GM12864 (cell line): ENCODE measurements around the gene AOAH.
"Not testable (repeated sequence)": the region's sequence is repeated elsewhere in the genome, so short reads cannot be mapped to it uniquely, and the experiment has no call there.

ENCODE experiments used
- DNase-seq: peaks from one replicate; pipeline ENCODE4 v3.0.0-alpha.2; 2011; ENCODE audit warnings: low read depth
- H3K4me3 ChIP-seq: 2 replicates; pipeline ENCODE4 v1.5.1; 2011; ENCODE audit warnings: mild to moderate bottlenecking, low read depth, low read length, control low read depth
- TF ChIP-seq, protein P1 (sequence below): IDR thresholded peaks from 2 replicates; pipeline ENCODE4 v1.5.1; 2011; ENCODE audit warnings: low read depth, mild to moderate bottlenecking, moderate library complexity, low read length, control low read depth, inconsistent platforms; ENCODE audit errors: missing control alignments

AOAH gene

DNA sequence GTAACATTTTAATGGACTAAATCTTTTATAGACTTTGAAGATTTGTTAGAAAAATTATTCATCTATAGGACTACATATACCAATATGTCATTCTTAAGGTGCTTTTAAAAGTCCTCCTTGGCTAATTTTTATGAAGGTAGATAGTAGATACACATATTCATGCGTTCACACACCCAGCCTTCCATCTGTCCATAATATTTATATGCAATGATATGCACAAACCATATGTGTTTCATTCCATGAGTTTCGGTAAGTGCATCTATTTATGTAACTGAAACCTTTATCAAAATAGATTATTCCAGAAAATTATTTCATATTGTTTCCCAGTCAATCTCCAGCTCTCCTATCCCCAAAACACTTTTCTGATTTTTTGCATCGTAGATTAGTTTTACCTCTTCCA lies 233.0 kb downstream of the AOAH start:
- no peak overlapping the region for H3K4me3 ChIP-seq
- TF ChIP-seq, protein P1, sequence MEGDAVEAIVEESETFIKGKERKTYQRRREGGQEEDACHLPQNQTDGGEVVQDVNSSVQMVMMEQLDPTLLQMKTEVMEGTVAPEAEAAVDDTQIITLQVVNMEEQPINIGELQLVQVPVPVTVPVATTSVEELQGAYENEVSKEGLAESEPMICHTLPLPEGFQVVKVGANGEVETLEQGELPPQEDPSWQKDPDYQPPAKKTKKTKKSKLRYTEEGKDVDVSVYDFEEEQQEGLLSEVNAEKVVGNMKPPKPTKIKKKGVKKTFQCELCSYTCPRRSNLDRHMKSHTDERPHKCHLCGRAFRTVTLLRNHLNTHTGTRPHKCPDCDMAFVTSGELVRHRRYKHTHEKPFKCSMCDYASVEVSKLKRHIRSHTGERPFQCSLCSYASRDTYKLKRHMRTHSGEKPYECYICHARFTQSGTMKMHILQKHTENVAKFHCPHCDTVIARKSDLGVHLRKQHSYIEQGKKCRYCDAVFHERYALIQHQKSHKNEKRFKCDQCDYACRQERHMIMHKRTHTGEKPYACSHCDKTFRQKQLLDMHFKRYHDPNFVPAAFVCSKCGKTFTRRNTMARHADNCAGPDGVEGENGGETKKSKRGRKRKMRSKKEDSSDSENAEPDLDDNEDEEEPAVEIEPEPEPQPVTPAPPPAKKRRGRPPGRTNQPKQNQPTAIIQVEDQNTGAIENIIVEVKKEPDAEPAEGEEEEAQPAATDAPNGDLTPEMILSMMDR = no peak
- DNase-seq = no peak

DNA sequence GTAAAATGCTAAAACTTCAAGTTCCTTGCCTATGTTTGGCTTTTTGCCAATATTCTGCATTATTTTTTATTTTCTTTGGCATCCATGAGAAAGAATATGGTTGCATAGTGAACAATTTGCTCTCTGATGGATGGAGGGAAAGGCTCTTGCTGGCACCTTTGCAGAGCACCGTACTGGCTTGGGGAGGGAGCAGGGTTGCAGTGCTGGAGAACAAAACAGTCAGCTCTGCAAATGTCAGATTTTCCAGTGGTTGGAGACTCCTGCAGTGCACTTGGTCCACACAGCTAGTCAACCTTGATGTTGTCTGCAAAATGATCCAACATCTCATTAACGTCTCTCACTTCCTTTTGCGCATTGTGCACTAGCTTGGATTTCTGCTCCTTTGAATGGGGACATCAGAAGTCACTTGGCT lies 233.9 kb downstream of the AOAH start:
- no peak for DNase-seq
- H3K4me3 ChIP-seq = no peak overlapping the region
- TF ChIP-seq, protein P1 = no peak

- DNase-seq, H3K4me3 ChIP-seq: not testable (repeated sequence)
Observed at GRCh38 chr7:36488672-36489071, 235.6 kb downstream of the AOAH start.

DNA sequence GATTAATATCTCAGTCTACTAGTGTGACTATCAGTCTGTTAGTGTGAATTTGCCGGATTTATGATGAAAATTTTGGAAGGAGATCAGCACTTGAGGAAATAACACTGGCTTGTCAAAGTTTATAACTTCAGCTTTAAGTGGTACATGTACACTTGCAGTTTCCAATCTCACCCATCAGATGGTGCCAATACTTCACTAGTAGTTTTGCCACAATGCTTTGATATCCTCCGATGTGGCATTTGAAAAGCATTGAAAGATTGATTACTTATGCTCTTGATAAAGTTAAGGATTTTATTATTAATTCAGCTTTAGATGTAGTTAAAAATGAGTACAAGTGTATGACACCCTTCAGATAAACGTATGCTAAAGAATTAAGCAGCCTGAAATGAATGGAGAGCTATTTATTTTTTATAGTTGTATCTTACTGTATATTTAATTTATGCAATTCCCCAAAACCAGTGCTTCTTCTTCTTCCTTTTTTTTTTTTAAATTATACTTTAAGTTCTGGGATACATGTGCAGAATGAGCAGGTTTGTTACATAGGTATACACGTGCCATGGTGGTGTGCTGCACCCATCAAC lies 236.4 kb downstream of the AOAH start:
- DNase-seq = peak; percentile 5
- H3K4me3 ChIP-seq = no peak overlapping the region
- TF ChIP-seq, protein P1 = peak; percentile 64

DNA sequence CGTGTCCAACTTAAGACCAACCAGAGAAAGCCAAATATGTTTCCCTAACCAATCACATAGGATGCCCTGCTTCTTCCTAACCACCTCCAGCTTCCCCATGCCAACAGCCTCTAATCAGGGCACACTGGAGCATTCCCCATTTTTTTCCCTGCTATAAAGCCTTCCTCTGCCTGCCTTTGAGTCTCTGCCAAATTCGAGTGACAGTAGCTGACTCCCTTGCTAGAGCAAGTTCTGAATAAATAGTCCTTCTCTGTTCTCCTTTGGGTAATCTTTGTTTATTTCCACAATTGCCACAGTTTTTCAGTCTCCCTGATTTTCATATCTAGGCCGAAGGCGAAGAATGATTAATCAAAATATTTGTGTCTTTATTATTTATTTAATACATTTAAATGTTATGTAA lies 238.0 kb downstream of the AOAH start:
- DNase-seq = no peak
- no peak overlapping the region for H3K4me3 ChIP-seq
- TF ChIP-seq, protein P1 = no peak

DNA sequence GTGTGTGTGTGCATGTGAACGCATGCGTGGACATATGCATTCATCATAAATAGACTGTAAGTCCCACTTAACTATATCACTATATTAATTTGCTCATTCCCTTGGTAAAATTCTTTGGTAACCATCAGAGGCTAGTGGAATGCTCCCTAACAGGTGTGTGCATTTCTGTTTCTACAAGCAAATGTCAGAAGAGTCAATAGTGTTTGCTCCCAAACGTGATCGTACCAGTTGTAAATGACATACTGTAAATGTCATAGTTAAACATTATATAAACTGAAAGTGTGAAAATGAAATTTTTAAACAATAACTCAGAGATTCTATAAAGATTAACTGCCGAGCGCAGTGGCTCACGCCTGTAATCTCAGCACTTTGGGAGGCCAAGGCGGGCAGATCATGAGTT lies 240.0 kb downstream of the AOAH start:
- DNase-seq = no peak
- TF ChIP-seq, protein P1 = no peak

DNA sequence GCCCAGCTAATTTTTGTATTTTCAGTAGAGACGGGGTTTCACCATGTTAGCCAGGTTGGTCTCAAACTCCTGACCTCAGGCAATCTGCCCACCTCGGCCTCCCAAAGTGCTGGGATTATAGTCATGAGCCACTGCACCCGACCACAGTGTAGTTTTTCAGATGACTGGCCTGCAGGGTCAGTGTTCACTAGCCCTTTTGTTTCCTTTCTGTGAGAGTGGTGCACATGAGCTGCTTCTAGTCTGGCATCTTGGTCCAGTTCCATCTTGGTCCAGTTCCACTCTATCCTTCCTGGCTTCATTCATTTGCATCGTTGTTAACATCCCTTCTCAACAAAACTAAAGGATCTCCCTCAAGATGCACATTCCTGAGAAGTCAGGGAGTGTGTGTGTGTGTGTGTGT lies 240.4 kb downstream of the AOAH start:
- DNase-seq, H3K4me3 ChIP-seq: not testable (repeated sequence)

More for the DNA sequence above, 240.0 kb downstream of the AOAH start:
- no peak overlapping the region for H3K4me3 ChIP-seq

GRCh38 chr7:36478745-36479144 lies 245.5 kb downstream of the AOAH start:
- no peak for DNase-seq
- no peak overlapping the region for H3K4me3 ChIP-seq
- TF ChIP-seq, protein P1 = no peak
